Putamen (tissue), 1 donor: Measurements from ENCODE around the gene ZNF575.

ENCODE experiments used
- DNase-seq: peaks from one replicate; pipeline ENCODE4 v3.0.0-alpha.2; 2016; ENCODE audit warnings: low spot score

ZNF575 gene

DNA sequence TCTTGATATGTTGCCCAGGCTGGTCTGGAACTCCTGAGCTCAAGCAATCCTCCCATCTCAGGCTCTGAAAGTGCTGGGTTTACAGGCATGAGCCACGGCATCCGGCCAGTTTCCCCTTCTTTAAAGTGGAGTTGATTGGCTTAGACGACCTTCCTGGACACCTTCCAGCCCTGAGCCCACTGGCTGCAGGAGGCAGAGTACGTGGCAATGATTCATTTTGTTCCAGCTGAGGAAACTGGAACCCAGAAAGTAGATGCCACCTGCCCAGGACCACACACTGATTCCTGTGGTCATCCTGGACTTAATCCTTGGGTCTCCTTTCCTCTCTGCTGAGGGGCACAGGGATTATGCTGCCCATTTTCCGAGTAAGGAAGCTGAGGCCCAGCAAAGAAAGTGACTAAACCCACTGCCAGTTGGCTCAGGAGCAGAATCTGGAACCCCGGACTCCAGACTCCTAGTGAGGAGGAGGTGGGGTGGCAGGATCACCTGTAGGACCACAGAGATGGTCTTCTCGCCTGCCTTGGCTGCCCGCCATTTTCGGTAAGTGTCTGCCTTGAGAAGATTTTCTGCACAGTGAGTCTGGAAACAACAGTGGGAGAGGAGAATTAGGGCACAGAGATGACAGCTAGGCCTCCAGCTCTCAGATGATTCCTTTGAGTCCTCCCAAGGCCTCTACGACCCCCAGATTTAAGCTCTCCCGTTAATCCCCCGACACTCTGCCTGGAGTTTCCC is 41.6 kb downstream of the ZNF575 start:
- no peak for DNase-seq

DNA sequence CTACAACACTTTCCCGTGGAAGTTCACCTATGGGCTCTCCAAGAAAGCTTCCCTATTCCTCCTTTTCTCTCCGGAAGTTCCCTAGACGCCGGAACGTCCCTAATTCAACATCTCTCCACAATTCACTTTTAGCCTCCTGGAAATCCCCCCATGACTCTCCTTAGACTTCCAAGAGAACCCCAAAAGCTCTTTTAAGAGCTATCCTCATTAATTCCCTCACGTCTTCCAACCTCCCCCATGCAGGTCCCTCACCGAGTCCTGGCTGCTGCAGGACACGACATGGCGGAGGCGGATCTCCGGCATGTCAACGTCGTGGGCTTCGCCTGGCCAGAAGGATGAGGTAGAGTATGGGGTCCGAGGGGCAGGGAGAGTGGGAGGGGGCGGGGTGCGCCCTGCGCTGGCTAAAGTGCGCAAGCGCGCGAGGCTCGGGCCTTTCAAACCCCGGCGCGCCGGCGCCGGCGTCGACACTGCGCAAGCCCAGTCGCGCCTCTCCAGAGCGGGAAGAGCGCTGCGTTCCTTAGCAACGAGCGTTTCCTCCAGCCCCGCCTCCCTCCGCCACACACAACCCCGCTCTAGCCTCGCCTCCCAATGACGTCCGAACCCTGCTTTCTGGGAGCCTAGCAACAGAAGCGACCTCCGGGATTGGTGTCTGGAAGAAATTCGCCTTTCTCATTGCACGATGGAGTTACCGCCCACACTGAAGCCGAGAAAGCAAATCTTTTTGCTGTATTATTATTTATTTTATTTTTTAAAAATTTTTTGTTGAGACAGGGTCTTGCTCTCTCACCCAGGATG is 42.4 kb downstream of the ZNF575 start, which contains the start of the genes PINLYP and XRCC1:
TSS of gene PINLYP (plus strand) at position 646 of the 795 bp plus-strand sequence. CDS start 1,391 bp downstream, outside the sequence.
TSS of gene XRCC1 (minus strand) at position 372 of the 795 bp plus-strand sequence. CDS start at position 303, 69 bp downstream.
- DNase-seq, result peak; percentile 99

DNA sequence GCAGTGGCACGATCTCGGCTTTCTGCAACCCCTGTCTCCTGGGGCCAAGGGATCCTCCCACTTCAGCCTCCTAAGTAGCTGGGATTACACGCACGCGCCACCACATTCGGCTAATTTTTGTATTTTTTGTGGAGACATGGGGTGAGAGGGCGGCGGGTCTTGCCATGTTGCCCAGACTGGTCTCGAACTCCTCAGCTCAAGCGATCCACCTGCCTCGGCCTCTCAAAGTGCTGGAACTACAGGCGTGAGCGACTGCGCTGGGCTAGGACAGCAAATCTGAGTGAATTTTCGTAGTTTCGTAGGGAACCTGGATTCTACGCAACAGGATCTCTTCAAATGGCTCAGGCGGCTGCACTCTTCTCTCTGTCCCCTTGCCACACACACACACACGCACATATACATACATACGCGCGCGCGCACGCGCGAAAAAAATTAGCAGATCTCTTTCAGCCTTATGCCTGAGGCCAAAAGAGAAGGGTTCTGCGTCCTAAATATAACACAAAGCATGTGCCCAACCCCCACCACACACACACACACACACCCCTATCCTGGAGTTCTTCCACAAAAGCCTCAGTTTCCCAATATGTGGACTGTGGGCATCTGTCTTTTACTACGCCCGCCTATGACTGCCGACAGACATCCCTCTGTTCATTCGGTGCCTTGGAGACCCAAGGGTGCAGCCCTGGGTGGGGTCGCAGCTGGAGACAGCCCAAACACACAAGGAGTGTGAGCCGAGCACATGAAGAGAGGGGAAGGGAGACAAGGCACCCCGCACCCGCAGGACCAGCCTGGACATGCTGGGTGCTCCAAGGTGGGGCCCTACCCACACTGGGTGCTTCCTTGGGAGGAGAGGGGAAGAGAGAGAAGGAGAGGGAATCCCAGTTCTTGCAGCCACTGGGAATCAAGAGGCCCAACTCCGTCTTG is 43.2 kb downstream of the ZNF575 start:
- DNase-seq, result no peak

DNA sequence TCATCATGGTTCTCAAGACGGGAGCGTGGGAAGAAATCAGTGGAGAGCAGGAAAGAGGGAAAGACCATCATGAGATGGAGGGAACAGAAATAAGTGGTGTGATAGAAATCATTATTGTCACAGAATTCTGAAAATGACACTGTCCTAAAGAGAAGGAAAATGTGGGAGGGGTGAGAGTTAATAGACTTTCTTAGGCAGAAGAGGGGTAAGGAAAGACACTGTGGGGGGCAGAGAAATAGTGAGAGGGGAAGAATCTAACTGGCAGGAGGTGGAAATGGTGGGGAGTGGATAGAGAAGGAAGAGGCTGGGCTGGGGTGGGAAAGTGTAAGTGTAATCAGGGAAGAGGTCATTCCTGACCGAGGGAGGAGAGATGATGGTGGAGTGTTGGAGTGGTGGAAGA is 45.8 kb downstream of the ZNF575 start:
- DNase-seq, result no peak

DNA sequence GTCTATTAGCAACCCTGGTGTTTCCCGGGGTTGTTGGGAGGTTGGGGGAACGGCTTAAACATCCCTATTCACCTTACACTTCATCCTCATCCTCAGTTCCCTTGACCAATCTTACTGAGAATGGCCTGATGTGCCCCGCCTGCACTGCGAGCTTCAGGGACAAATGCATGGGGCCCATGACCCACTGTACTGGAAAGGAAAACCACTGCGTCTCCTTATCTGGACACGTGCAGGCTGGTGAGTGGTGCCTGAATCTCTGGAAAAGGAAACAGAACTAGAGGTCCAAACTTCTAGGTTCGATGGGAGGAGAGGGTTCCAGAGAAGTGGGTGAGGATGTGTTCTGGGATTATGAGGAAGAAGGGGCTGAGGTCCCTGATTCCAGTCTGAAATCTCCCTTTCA is 48.5 kb downstream of the ZNF575 start:
- DNase-seq, result no peak

DNA sequence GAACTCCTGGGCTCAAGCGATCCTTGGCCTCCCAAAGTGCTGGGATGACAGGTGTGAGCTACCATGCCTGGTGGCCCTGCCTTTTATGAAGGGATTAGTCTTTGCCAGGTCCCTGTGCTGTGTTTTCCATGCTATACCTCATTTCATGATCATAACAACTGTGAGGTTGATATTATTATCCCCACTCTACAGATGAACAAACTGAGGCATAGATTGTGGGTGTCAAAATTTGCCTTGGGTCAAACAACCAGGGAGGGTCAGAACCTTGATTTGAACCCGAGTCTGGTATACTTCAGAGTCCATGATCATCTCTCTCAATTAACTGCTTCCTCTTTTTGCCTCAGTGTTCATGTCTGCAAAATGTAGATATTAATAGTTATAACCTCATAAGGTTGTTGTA is 49.5 kb downstream of the ZNF575 start:
- no peak for DNase-seq

DNA sequence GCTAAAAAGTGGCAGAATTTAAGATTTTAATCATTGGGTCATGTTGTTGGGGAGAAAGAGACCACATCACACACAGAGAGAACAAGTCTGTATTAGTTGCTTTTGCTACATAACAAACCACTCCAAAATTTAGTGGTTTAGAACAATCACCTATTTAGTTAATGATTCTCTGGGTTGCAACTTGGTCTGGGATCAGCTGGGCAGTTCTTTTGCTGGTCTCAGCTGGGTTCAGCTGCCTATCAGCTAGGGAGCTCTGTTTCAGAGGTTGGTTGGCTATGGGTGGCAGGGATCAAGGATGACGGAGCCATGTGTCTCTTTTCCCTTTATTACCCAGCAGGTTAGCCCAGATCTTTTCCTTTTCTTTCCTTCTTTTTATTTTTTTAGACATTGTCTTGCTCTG is 51.5 kb downstream of the ZNF575 start:
- no peak for DNase-seq
